Epithelial cell of proximal tubule (primary cell): ENCODE results near the gene CYRIA. TPM values are rescaled to one million over a fixed set of nuclear protein-coding genes. Genes with fewer than 3 reads are reported as not detected.

Experiments
- DNase-seq: peaks from one replicate; pipeline ENCODE4 v3.0.0-alpha.2; 2011; ENCODE audit warnings: low read depth
- H3K4me3 ChIP-seq: 2 replicates; pipeline ENCODE4 v1.5.1; 2011; ENCODE audit warnings: low read depth, mild to moderate bottlenecking, low read length
- CTCF ChIP-seq: conservative IDR thresholded peaks from 2 replicates; pipeline ENCODE4 v1.5.1; 2012; ENCODE audit warnings: low read depth, mild to moderate bottlenecking, low read length
- total RNA-seq: library from RNA; depleted of rRNA; stranded (reverse); fragments of >200 nt; gene quantifications from 2 replicates; pipeline ENCODE4 v1.2.3, GENCODE V29; 2015

The CYRIA gene
- total RNA-seq, 1 donor from 2014 or later = 2.0 TPM

GRCh38 chr2:16632598-16632997 is 33.0 kb downstream of the CYRIA start:
- no peak for DNase-seq
- TF ChIP-seq CTCF = no peak
- no peak overlapping the region for H3K4me3 ChIP-seq

DNA sequence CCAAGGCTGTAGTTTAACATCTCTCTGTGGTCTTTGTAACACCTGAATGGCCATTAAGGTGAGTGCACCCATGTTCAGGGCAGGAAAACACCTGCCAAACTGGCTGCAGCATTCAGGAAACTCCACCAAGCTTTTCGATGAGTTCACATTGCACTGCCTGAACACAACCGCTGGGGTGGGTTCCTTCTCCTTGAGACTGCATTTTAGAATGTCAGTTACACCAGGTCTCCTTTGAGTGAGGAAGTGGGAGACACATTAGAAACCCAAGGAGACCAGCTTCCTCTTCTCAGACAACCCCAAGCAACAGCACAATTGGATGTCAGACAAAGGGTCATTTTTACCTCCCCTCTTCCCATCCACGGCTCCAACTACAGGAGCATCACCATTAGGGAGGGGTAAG is 35.2 kb downstream of the CYRIA start:
- no peak for DNase-seq
- no peak overlapping the region for H3K4me3 ChIP-seq
- TF ChIP-seq CTCF = no peak

- no peak for TF ChIP-seq CTCF
- no peak overlapping the region for H3K4me3 ChIP-seq
- no peak for DNase-seq
Measured at GRCh38 chr2:16629770-16630169, 35.9 kb downstream of the CYRIA start.

- DNase-seq = no peak
- no peak for TF ChIP-seq CTCF
- no peak overlapping the region for H3K4me3 ChIP-seq
Measured at GRCh38 chr2:16629044-16629443, 36.6 kb downstream of the CYRIA start.

GRCh38 chr2:16628314-16628713 is 37.3 kb downstream of the CYRIA start:
- no peak for TF ChIP-seq CTCF
- DNase-seq = no peak
- H3K4me3 ChIP-seq = no peak overlapping the region

GRCh38 chr2:16626997-16627605 is 38.5 kb downstream of the CYRIA start:
- no peak overlapping the region for H3K4me3 ChIP-seq
- no peak for TF ChIP-seq CTCF

DNA sequence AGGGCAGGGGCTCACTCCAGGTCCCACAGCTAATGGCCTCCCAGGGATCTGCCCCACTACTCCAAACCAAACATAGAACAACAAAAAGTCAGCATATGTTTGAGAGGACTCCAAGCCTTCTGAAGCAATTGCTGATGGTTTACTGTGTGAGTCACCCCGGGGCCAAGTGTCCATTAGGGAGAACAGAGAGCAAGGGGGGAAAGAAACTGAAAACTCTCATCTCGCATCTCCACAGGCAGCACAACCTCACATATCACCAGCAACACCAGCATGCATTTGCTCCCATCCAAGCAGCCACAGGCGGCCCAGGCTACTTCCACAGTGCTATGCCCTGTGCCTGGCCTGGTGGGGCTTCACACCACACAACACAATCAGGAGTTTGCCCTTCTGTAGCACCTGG is 39.1 kb downstream of the CYRIA start:
- TF ChIP-seq CTCF = no peak
- H3K4me3 ChIP-seq = no peak overlapping the region
- no peak for DNase-seq

More at GRCh38 chr2:16626997-16627605, 38.5 kb downstream of the CYRIA start:
- no peak for DNase-seq
